SK-N-MC (cell line): ENCODE data around the gene FOXP1.

Source experiments
- DNase-seq: peaks from one replicate; pipeline ENCODE4 v3.0.0-alpha.2; 2011; ENCODE audit warnings: low read depth, low spot score
- H3K27ac ChIP-seq: fragments of 200-600 bp; sonication (generic); 2 replicates; pipeline ENCODE4 v1.5.1; 2016; ENCODE audit warnings: mixed run types
- H3K36me3 ChIP-seq: fragments of 200-600 bp; sonication (generic); 2 replicates; pipeline ENCODE4 v1.6.1; 2017; ENCODE audit warnings: antibody characterized with exemption, low read length, mixed read lengths; ENCODE audit not compliant: insufficient read depth
- H3K4me3 ChIP-seq: fragments of 200-600 bp; sonication (generic); 2 replicates; pipeline ENCODE4 v1.5.1; 2016
- H3K9ac ChIP-seq: fragments of 200-600 bp; sonication (generic); 2 replicates; pipeline ENCODE4 v1.8.0; 2017; ENCODE audit warnings: mixed run types, mixed read lengths; ENCODE audit not compliant: insufficient read length
- H3K9me3 ChIP-seq: fragments of 200-600 bp; sonication (generic); 2 replicates; pipeline ENCODE4 v1.6.1; 2017; ENCODE audit warnings: low read depth, mild to moderate bottlenecking, antibody characterized with exemption, low read length, moderate library complexity, mixed read lengths
- EZH2 ChIP-seq: fragments of 200-600 bp; sonication (generic); IDR thresholded peaks from one replicate; pipeline ENCODE4 v1.6.1; 2017; ENCODE audit warnings: antibody characterized with exemption
- FOXP2 ChIP-seq: optimal IDR thresholded peaks from 2 replicates; pipeline ENCODE3; 2011; ENCODE audit warnings: mild to moderate bottlenecking, moderate library complexity; ENCODE audit not compliant: insufficient read depth; ENCODE audit errors: extremely low read length, control extremely low read depth
- POLR2AphosphoS5 ChIP-seq: IDR thresholded peaks from 2 replicates; pipeline ENCODE4 v1.6.1; 2012; ENCODE audit warnings: mild to moderate bottlenecking, low read depth, low read length, borderline replicate concordance

The FOXP1 gene

GRCh38 chr3:71051259-71051595, 532.3 kb downstream of the FOXP1 start:
- DNase-seq: no peak
- H3K9me3 ChIP-seq: no peaks in the 10 kb centered on the region
- no peak overlapping the region for H3K4me3 ChIP-seq
- no peak overlapping the region for H3K9ac ChIP-seq
- peaks cover 5% of the 10 kb centered on the region for H3K36me3 ChIP-seq
- no peak for TF ChIP-seq FOXP2
- TF ChIP-seq POLR2AphosphoS5: no peak
- TF ChIP-seq EZH2: no peak
- H3K27ac ChIP-seq: no peak overlapping the region

GRCh38 chr3:71050538-71051258, 532.8 kb downstream of the FOXP1 start:
- TF ChIP-seq EZH2: no peak
- peak; percentile 91 for TF ChIP-seq FOXP2
- TF ChIP-seq POLR2AphosphoS5: peak; percentile 28; the same call in 1 of the 2 replicates
- no peaks in the 10 kb centered on the region for H3K9me3 ChIP-seq
- H3K4me3 ChIP-seq: peak overlapping the region; percentile 33
- peak overlapping the region; percentile 55; the same call in 1 of the 2 replicates for H3K27ac ChIP-seq
- no peak overlapping the region for H3K9ac ChIP-seq
- peaks cover 11% of the 10 kb centered on the region for H3K36me3 ChIP-seq
- peak; percentile 77 for DNase-seq

GRCh38 chr3:71050166-71050537, 533.4 kb downstream of the FOXP1 start:
- peak overlapping the region; percentile 33 for H3K4me3 ChIP-seq
- no peaks in the 10 kb centered on the region for H3K9me3 ChIP-seq
- H3K9ac ChIP-seq: no peak overlapping the region

GRCh38 chr3:71048948-71049347, 534.6 kb downstream of the FOXP1 start:
- TF ChIP-seq POLR2AphosphoS5 (no peak), FOXP2 (no peak), EZH2 (no peak)
- no peak overlapping the region for H3K27ac ChIP-seq
- no peaks in the 10 kb centered on the region for H3K9me3 ChIP-seq
- H3K4me3 ChIP-seq: no peak overlapping the region
- no peak overlapping the region for H3K9ac ChIP-seq
- DNase-seq: no peak
- peaks cover 19% of the 10 kb centered on the region for H3K36me3 ChIP-seq

More at GRCh38 chr3:71050166-71050537, 533.4 kb downstream of the FOXP1 start:
- 0 out of 2 replicates have a peak, but pooled peaks have one; percentile 41 for TF ChIP-seq POLR2AphosphoS5
- TF ChIP-seq FOXP2: no peak
- TF ChIP-seq EZH2: no peak
- H3K27ac ChIP-seq: peak overlapping the region; percentile 60; the same call in 1 of the 2 replicates
- no peak for DNase-seq
- peaks cover 16% of the 10 kb centered on the region for H3K36me3 ChIP-seq

- H3K27ac ChIP-seq: no peak overlapping the region
- no peak for DNase-seq
- TF ChIP-seq POLR2AphosphoS5: no peak
- no peak for TF ChIP-seq FOXP2
- TF ChIP-seq EZH2: no peak
- no peaks in the 10 kb centered on the region for H3K9me3 ChIP-seq
- no peak overlapping the region for H3K4me3 ChIP-seq
- H3K36me3 ChIP-seq: peaks cover 19% of the 10 kb centered on the region
- no peak overlapping the region for H3K9ac ChIP-seq
These were observed 535.7 kb downstream of the FOXP1 start for GRCh38 chr3:71047616-71048531.

GRCh38 chr3:71046791-71047190, 536.7 kb downstream of the FOXP1 start:
- Histone ChIP-seq H3K9me3 (no peaks in the 10 kb centered on the region), H3K9ac (no peak overlapping the region), H3K36me3 (peaks cover 19% of the 10 kb centered on the region), H3K27ac (no peak overlapping the region), H3K4me3 (no peak overlapping the region)
- DNase-seq: no peak
- no peak for TF ChIP-seq POLR2AphosphoS5
- TF ChIP-seq EZH2: no peak

- DNase-seq: no peak
- no peak overlapping the region for H3K27ac ChIP-seq
- TF ChIP-seq POLR2AphosphoS5: no peak
- TF ChIP-seq FOXP2: no peak
- H3K4me3 ChIP-seq: no peak overlapping the region
- no peak overlapping the region for H3K9ac ChIP-seq
- H3K9me3 ChIP-seq: no peaks in the 10 kb centered on the region
- peaks cover 24% of the 10 kb centered on the region for H3K36me3 ChIP-seq
These were observed 537.6 kb downstream of the FOXP1 start for GRCh38 chr3:71045917-71046282.

GRCh38 chr3:71045212-71045916, 538.2 kb downstream of the FOXP1 start:
- DNase-seq: no peak
- TF ChIP-seq POLR2AphosphoS5 (no peak), EZH2 (no peak), FOXP2 (no peak)
- no peak overlapping the region for H3K9ac ChIP-seq
- H3K27ac ChIP-seq: no peak overlapping the region
- no peaks in the 10 kb centered on the region for H3K9me3 ChIP-seq
- H3K4me3 ChIP-seq: no peak overlapping the region
- H3K36me3 ChIP-seq: peaks cover 30% of the 10 kb centered on the region
